ENCODE results near the gene TMEM186.
"Not testable (repeated sequence)": the region's sequence is repeated elsewhere in the genome, so short reads cannot be mapped to it uniquely, and the experiment has no call there.

The TMEM186 gene

DNA sequence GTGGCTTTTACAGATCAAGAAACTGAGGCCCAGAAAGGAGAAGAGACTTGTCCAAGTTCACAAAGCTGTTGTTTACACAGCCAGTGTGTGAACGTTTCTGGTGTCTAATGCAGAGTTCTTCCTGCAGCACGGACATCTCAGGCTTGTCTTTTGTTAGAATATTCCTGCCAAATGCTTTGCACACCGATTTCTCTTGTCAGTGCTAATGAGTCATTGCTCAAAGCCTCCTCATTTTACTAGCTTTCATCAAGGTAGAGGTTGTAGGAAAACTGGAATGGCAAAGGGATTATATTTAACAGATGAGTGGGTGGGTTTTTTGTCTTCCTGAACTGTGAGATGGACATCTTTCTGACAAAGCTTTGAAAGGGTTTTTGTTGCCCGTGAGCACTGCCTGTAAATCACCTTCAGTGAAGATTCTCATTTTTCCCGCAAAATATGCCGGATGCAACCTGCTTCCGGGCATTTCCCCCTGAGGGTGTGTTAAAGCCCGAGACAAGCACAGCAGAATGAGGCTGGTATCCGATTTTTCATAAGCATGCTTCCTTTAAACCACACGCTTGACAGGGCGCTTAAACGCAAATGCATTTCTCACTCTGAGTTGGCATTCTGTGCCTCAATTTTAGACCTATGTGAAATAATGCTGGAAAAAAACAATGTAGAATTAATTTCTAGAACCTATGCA lies 14.9 kb upstream of the TMEM186 start:
- no peak for DNase-seq (ENCODE audit: low spot score)

DNA sequence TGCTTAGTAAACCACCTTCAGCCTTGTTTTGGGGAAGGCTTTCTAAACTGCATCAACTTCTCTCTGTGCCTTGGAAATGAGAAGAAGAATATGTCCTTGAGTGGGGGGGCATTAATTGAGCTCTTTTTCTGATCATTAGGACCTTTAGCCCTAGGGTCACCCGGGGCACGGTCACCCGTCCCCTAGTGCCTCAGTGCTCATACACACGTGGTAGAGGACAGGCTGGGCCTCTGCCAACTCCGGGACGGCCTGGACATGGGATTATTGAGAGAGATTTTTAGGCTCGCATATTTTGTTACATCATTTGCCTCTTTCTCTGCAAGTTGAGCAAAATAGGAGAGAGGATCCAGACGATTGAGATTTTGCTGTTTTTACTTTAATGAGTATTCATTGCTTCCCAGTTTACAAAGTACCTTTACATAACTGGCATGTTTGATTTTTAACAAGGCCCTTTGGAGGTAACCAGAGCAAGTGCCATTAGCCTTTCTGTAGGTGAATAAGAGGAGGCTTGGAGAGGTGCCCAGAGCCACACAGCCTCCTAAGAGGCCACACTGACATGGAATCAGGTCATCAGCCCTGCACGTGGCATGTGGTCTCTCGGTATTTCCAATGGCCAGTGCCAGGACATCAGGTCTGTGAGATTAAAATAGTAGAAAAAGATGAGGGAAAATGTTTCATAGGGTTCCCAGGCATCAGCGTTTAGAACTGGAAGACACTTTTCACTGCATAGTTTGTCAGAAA lies 11.3 kb upstream of the TMEM186 start:
- no peak for DNase-seq (ENCODE audit: low spot score)

DNA sequence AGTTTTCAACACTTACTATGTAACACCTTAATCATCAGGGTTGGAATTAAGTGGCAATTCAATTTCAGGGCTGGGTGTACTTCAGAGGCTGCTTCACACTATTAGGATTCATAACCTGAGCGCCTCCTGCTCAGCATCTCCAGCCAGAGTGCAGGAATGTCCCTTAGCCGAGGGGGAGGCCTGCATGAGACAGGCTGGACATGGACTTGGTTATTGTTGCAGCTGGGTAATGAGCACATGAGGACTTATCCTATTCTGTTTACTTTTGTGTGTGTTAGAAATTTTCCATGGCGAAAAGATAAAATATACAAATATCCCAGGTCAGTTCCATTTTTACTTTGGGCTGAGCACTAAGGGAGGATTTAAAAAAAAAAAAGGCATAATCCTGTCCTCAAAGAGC lies 10.6 kb upstream of the TMEM186 start:
- no peak for DNase-seq (ENCODE audit: low spot score)

DNA sequence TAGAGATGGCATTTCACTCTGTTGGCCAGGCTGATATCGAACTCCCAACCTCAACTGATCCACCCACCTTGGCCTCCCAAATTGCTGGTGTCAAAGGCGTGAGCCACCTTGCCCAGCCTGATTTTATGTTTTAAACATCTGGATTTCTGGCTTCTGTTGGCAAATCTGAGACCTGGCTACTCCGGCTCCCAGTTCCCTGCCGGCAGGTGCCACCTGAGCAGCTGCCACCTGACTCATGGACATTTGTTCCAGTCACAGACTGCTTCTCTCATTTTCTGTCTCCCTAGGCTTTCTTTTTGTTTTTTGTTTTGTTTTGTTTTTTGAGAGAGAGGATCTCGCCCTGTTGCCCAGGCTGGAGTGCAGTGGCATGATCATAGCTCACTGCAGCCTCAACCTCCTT lies 9.8 kb upstream of the TMEM186 start:
- no peak for DNase-seq (ENCODE audit: low spot score)

DNA sequence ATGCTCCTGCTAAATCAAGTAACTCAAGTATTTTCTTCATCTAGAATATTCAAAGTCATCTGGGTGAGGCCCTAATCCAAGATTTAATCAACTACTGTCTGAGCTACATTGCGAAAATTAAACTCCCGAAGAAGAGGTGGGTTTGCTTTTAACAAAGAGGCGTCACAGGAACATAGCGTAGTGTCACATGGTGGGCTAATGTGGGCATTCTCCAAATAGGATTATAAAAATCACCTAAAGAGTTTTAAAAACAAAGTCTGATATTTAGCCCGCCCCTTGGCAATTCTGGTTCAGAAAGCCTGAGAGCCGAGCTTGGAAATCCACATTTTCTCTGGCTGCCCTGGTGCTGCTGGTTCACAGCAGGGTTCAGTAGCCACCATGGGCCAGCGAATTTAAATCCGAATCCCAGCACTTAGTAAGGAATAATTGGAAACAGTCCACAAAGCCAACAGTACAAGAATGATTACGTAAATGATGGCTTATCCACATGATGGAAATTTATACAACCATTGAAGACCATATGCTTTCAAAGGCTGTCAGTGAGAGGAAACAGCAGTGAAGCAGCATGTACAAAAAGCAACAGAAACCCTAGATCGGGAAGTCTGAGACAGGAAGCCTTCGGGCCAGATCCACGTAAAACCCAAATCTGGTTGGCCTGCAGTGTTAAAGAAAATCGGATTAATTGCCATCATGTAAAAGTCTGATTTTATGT lies 9.0 kb upstream of the TMEM186 start:
- no peak for DNase-seq (ENCODE audit: low spot score)

DNA sequence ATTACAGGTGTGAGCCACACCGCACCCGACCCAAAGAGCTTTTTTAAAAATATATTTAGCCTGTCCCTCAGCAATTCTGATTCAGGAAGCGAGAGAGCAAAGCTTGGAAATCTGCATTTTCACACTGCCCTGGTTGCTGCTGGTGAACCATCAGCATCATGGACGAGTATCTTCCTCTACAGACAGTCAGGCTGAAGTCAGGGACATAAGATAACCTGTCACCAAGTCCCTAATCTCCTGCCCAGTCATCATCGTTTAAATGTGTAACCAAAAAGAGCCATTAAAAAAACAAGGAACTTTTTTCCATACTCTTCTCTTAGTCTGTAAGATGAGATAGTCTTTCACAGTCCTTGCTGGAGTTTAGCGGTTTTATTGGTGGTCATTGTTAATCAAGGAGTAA lies 6.9 kb upstream of the TMEM186 start:
- no peak for DNase-seq (ENCODE audit: low spot score)

DNA sequence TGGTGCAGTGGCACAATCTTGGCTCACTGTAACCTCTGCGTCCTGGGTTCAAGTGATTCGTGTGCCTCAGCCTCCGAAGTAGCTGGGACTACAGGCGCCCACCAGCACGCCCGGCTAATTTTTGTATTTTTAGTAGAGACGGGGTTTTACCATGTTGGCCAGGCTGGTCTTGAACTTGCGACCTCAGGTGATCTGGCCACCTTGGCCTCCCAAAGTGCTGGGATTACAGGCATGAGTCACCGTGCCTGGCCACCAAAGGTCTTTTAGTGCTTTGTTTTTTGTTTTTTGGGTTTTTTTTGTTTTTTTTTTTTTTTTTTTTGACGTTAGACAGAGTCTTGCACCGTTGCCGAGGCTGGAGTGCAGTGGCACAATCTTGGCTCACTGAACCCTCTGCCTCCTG lies 6.3 kb upstream of the TMEM186 start:
- DNase-seq (ENCODE audit: low spot score), result not testable (repeated sequence)

DNA sequence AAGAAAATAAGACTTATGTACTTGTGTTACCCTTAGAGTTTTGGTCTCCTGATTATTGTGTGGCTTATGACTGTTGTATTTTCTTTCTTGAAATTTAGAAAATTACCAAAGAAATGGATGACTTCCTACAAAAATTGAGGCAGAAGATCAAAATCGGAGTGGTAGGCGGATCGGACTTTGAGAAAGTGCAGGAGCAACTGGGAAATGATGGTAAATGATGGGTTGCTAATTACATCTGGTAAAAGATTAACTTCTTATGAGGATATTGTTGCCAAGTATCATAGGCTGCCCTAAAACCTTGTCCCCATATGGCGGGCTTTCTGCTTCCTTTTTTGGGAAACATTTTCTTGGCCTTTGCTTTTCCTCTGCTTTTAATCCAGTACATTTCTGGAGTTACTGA lies 4.3 kb upstream of the TMEM186 start:
- DNase-seq (ENCODE audit: low spot score), result no peak

DNA sequence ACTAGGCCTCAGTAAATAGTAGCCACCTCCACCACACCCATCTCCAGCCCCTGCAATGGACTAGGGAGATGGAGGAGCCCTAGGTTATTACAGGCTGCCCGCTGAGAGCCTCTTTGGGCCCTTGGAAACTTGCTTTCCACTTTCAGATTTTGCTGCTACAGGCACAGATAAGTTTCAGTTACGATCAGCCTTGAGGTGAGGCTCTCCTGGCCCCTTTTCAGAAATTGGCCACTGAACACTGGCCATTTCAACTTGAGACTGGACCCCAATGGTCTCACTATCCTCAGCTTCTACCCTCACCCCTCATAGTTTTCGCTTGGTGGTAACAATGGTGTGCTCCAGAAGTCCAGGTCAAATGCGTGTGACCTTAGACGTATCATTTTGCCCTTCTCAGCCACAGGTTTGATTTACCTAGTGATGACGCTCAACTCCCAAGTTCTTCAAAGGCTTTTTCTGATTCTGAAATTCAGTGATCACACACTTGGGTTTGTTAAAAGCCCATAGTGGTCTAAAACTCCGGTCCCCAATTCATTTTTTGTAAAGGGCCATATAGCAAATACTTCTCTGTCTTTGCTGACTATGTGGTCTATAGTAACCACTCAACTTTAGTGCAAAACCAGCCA lies 1.2 kb upstream of the TMEM186 start:
- DNase-seq (ENCODE audit: low spot score), result no peak

DNA sequence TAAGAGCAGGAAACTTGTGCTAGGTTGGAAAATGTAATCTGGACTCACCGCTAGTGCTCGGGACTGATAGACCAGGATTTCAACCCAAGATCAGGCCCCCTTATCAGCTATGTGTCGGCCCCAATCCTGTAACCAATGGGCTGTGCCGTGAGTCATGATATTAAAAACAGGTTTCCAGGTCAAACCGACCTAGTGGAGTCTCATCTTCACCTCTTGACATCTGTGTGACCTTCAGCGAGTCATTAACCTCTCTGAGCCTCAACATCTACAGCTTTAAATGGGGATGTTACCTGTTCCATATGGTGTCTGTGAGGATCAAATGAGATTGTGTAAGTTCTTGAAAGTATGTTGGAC lies 712 bp upstream of the TMEM186 start:
- DNase-seq (ENCODE audit: low spot score), result no peak

DNA sequence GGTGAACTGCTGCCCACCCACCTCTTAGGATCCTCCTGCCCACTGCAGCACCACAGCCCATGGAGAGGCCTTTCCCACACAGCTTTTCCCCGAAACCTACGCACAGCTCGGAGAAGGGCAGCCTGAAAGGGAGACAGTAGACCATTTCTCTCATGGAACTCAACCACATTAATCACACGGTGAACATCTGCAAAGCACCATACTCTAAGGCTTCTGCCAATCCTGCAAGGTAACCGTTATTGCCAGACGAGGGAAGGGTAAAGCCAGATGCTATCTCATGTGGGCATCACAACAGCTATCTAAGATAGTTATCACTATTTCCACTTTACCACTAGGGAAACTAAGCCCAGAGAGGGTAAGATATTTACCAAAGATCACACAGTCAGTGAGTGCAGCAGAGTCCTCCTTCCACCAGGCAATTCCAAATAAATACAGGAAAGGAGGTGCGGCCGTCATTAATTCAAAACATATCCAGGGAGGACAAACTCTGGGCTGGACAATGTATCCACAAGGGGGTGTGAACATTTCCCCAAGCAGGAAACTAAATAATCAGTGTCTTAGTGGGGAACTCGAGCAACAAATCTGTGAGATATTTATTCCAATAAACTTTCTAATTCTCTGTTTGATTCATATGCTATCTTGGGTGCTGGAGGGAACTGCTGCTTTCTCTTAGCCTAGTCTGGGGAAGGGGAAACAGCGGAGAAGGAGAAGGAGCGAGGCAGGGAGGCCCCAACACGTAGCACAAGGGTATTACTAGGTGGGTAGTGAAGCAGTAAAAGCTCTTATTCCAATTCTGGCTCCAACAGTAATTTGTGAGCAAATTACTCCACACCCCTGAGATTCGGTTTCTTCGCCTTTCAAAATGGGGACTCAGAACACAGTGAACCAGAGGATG lies 723 bp downstream of the TMEM186 start:
- DNase-seq (ENCODE audit: low spot score), result no peak

DNA sequence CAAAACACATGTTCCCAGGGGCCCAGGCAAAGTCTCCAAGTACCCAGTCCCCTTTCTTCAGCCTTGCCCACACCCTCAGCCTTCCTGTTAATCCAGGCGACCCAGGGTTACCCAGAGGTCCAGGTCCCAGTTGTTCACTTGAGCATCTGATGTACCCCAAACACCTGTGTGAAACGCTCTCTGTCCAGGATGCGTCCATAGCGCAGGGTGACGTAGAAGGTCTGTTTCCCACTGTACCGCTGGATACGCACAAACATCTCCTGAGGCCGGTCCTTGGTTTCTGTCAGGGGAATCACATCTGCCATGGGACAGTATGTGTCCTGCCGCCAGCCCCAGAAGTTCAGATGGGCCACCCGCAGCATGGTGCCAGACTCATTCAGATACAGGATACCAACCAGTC lies 1.6 kb downstream of the TMEM186 start:
- DNase-seq (ENCODE audit: low spot score), result no peak

DNA sequence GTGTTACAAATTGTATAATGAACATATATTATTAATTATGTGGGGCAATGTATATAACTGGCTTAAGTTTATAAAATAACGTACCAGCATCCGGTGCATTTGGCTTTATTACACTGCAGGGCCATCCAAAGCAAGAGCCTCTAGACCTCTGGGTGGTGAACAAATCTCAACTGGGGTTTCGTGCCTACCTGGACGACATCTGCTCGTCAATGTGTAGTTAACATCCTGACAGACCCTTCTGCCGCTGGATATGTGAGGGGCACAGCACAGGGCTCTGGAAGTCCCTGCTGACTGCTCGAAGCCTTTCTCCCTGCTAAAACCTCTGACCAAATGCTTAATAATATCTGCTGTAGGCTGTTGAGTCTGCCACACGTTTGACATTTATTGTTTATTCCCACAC lies 2.3 kb downstream of the TMEM186 start:
- DNase-seq (ENCODE audit: low spot score), result no peak

DNA sequence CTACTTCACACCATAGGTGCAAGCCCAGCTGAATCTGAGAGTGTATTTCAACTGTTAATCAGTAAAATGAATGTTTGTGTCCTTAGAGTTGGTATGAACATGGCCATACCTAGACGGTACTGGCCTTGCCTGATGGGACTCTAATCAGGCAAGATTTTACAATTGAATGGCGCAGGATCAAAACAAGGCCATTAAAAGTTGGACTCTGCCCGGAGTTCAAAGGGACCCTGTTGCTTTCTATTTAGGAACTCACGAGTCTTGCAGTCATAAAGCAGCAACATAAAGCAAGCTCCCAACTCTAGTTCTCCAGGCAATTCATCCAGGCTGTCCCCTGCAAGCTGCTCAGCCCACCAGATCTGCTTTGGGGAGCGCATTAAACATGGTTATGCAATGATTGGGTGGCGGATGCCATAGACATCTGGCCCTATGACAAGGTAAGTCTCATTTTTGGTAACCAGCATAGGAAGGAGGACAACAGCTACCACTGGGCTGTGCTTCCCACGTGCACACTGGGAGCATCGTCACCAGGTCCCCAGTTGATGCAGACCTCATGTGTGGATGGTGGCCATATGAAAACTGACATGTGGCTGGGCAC lies 8.8 kb downstream of the TMEM186 start:
- DNase-seq (ENCODE audit: low spot score), result no peak

DNA sequence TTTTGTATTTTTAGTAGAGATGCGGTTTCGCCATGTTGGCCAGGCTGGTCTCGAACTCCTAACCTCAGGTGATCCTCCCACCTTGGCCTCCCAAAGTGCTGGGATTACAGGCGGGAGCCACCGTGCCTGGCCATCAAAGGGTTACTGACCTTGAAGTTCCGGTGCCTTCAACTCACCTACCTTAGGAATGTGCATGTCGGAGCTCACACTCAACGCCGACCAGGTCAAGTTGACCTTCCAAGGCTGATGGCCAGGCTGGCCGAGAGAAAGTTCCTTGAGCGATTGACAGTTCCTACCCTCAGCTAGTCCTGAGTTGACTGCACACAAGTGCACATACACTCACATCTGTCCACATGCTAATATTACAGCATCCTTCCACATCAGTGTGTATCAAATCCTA lies 11.1 kb downstream of the TMEM186 start:
- not testable (repeated sequence) for DNase-seq (ENCODE audit: low spot score)

DNA sequence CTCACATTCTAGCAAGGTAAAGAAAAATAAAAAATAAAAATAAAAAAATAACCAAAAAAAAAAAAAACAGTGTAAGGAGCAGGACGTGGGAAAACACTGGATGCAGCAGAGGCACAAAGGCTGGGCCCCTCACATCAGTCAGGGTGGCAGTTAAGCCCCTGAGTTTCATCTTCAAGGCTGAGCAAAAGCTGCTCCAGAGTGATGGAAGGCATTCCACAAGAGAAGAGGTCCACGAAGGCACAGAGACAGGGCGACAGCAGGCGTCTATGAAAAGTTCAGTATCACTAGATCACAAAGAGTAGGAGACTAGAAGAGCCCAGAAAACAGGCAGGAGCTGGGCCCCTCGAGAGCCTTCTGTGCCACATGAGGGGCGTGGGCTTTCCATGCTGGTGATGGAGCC lies 12.0 kb downstream of the TMEM186 start:
- no peak for DNase-seq (ENCODE audit: low spot score)

DNA sequence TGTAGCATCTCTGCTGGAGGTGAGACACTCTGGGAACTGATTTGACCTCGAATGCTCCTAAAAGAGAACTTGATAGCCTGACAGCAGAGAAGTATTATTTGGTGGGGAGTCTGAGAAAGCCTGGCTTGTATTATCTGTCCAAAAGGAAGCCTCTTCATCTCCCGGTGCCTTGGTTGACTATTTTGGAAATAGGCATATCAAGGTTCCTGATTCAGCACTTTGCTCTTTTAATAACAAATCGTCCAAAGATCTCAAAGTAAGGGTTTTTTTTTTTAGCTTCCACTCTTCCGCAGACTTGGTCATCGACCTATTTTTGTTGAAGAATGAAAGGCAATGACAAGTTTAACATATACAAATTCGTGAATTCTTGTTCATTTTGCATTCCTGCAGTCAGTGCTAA lies 14.8 kb downstream of the TMEM186 start:
- no peak for DNase-seq (ENCODE audit: low spot score)

DNA sequence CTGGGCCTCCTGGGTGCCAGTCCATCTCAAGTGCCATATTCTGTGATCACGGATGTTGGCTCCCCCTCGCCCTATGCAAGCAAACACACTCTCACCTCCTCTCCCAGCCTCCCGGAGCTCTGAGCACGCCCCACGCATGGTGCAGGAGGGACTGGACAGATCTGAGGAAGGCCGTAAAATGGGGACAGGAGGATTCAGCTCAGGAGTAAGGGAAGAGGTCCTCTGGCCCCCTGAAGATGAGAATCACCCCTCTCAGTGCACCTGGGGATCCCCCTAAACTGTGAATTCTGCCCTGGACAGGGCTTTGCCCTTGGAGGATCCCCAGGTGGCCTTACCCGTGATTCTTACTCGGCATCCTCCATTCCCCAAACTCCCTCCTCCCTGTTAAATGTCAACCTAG lies 15.6 kb downstream of the TMEM186 start:
- no peak for DNase-seq (ENCODE audit: low spot score)

DNA sequence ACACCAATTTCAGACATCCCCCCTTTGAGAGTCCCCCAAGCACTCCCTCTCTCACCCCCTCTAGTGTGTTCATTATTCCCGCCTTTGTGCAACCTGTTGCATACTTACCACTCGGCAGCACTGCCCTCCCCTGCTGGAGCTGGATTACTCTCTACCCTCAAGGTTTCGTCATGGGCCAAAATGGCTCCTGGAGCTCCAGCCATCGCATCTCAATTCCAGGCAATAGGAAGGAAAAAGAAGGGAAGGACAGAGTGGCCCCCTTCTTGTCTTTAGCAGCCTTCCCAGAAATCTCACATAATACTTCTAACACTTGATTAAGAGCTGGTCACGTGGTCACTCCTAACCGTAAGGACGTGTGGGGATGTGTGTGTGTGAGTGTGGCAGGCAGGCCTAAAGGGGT lies 20.2 kb downstream of the TMEM186 start:
- no peak for DNase-seq (ENCODE audit: low spot score)

DNA sequence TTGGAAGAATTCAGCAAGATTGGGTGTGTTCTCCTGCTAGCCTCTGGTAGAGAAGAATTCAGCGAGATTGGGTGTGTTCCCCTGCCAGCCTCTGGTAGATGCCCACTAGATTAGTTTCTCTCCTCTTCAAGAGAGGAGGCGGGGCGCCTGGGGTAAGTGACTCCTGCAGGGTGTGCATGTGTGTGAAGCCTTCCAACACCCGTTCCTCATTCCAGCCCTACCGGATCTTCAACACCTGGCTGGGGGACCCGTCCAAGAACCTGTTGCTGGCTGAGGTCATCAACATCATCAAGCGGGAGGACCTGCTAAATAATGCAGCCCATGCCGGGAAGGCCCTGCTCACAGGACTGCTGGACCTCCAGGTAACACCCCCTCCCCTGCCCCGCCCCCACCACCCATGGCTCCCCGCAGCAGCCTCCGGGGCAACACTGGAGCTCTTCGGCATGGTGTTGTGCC lies 21.3 kb downstream of the TMEM186 start:
- DNase-seq (ENCODE audit: low spot score), result no peak

DNA sequence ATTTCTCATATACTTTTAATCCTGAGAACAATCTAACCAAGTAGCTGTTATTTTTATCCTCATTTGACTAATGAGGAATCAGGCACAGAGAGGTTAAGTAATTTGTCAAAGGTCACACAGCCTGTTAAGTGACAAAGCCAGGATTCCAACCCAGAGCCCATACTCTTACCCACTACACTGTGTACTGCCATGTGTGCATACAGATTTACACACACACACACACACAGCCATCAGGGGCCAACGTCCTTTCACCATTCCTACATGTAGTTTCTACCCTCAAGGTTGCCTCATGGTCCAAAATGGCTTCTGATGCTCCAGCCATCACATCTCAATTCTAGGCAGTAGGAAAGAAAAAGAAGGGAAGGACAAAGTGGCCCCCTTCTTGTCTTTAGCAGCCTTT lies 22.1 kb downstream of the TMEM186 start:
- DNase-seq (ENCODE audit: low spot score), result no peak

All from germinal center (tissue), 1 donor.